Spleen (tissue), 13 donors: Measurements from ENCODE around the gene P2RY13. TPM values are rescaled to one million over a fixed set of nuclear protein-coding genes. Genes with fewer than 3 reads are reported as not detected.

Experiments used
- DNase-seq: peaks from one replicate; pipeline ENCODE4 v3.0.0-alpha.2; 2020
- H3K27ac ChIP-seq, 8 donors: fragments of 200-600 bp; sonication (generic) in 7 of 8; 1 replicate in 4 of 8; 2 replicates in 4 of 8; pipeline versions ENCODE4 v1.5.0 to v1.8.0; 2016 to 2021; ENCODE audit warnings: inconsistent platforms in 4 of 8, mild to moderate bottlenecking in 4 of 8, moderate library complexity in 1 of 8
- H3K27me3 ChIP-seq, 7 donors: fragments of 200-600 bp; sonication (generic) in 6 of 7; replicated peaks in 1 of 7; 1 replicate in 4 of 7; 2 replicates in 3 of 7; pipeline versions ENCODE4 v1.5.0 to v1.8.0; 2016 to 2021; ENCODE audit warnings: inconsistent platforms in 3 of 7, mild to moderate bottlenecking in 1 of 7
- H3K36me3 ChIP-seq, 6 donors: fragments of 200-600 bp; sonication (generic) in 5 of 6; 1 replicate in 4 of 6; 2 replicates in 2 of 6; pipeline versions ENCODE4 v1.5.0 to v1.8.0; 2016 to 2021; ENCODE audit warnings: inconsistent platforms in 2 of 6
- H3K4me1 ChIP-seq, 6 donors: fragments of 200-600 bp; sonication (generic) in 5 of 6; 1 replicate in 3 of 6; 2 replicates in 3 of 6; pipeline versions ENCODE4 v1.5.0 to v1.8.0; 2016 to 2021; ENCODE audit warnings: inconsistent platforms in 3 of 6
- H3K4me3 ChIP-seq, 8 donors: fragments of 200-600 bp; sonication (generic) in 7 of 8; 1 replicate in 4 of 8; 2 replicates in 4 of 8; pipeline versions ENCODE4 v1.5.0 to v1.8.0; 2016 to 2021; ENCODE audit warnings: inconsistent platforms in 4 of 8, mild to moderate bottlenecking in 4 of 8, moderate library complexity in 2 of 8
- H3K9me3 ChIP-seq, 8 donors: fragments of 200-600 bp; sonication (generic) in 7 of 8; 1 replicate in 4 of 8; 2 replicates in 4 of 8; pipeline versions ENCODE4 v1.5.0 to v1.8.0; 2016 to 2021; ENCODE audit warnings: inconsistent platforms in 4 of 8
- POLR2A ChIP-seq, 3 donors: fragments of 450-650 bp; IDR thresholded peaks; one replicate each; pipeline ENCODE4 v1.5.1; 2017; ENCODE audit warnings: antibody characterized with exemption in 3 of 3, mild to moderate bottlenecking in 1 of 3
- POLR2AphosphoS5 ChIP-seq, 3 donors: sonication (generic); formaldehyde crosslinking; IDR thresholded peaks; one replicate each; pipeline ENCODE4 v1.5.1; 2017; ENCODE audit warnings: antibody characterized with exemption in 3 of 3
- WGBS, 5 donors: extraction: QIAGEN DNeasy Blood & Tissue Kit in 3 of 5; methylation state at CpG; one replicate each; pipeline versions ENCODE4 v1.1.5 to v1.1.7; 2013 to 2018; 5-methylcytosine and 5-hydroxymethylcytosine counted together
- intact Hi-C: fragments of 100-400 bp; cut with DNase I; formaldehyde crosslinking; loops from one replicate; pipeline ENCODE4 v1.15.0; 2023; ENCODE audit warnings: low total_unique reads
- long read RNA-seq, 2 donors: transcript quantifications; one replicate each; lab custom pipeline, GENCODE V29; 2026
- polyA plus RNA-seq, 3 donors: library from polyadenylated mRNA; stranded (reverse); fragments of 200-250 nt; gene quantifications; one replicate each; pipeline ENCODE4 v1.2.1, GENCODE V29; 2013
- total RNA-seq, 7 donors: library from RNA; depleted of rRNA in 3 of 7; stranded (reverse); fragments of >200 nt in 3 of 7; fragmentation: NEBNext Ultra II Directional in 4 of 7; extraction: Animal tissue kit (Norgen Biotek cat#: 25700) in 4 of 7; gene quantifications; one replicate each; pipeline versions ENCODE4 v1.1.0 to v1.2.1, GENCODE V29; 2016 to 2021
- TF ChIP-seq, protein P1 (sequence below), 11 experiments: fragments of 200-600 bp in 7 of 11; fragments of 450-650 bp in 4 of 11; sonication (generic) in 4 of 11; IDR thresholded peaks in 8 of 11; conservative IDR thresholded peaks in 3 of 11; 1 replicate in 7 of 11; 2 replicates in 4 of 11; pipeline versions ENCODE4 v1.4.0 to v1.8.0; 2016 to 2021; ENCODE audit warnings: antibody characterized with exemption in 11 of 11, inconsistent platforms in 4 of 11, mild to moderate bottlenecking in 1 of 11
- donor health status: healthy with polysubstance abuse.
- donor health status: DM: no; HTN: no; CAD: no; lungs with moderate emphysema.
- donor health status: DM: no; HTN: no; CAD: no.
- donor health status: Bipolar disorder and iron deficiency.
- donor health status: healthy.
- donor health status: DM: no; HTN: no; CAD: no.
- donor health status: DM: yes; HTN: yes; CAD: no.

The P2RY13 gene
- total RNA-seq (10 to 100 TPM; 36.1 to 78.3 (median 48.9) TPM), polyA plus RNA-seq (10 to 100 TPM in 1 of 3 donors, 1 to 10 TPM in 2; 7.1 to 11.6 (median 9.6) TPM)
- long read RNA-seq, donor 1, transcript P2RY13-201 (2 exons, 2,764 nt), result major isoform, 12 of 12 reads
- long read RNA-seq, donor 1, partial matches to known transcripts, result 0 of 12 reads
- long read RNA-seq, donor 1, other reads (novel, unspliced or antisense), result 0 of 12 reads
- long read RNA-seq, donor 2, transcript P2RY13-201 (2 exons, 2,764 nt), result major isoform, 16 of 16 reads
- long read RNA-seq, donor 2, partial matches to known transcripts, result 0 of 16 reads
- long read RNA-seq, donor 2, other reads (novel, unspliced or antisense), result 0 of 16 reads

DNA sequence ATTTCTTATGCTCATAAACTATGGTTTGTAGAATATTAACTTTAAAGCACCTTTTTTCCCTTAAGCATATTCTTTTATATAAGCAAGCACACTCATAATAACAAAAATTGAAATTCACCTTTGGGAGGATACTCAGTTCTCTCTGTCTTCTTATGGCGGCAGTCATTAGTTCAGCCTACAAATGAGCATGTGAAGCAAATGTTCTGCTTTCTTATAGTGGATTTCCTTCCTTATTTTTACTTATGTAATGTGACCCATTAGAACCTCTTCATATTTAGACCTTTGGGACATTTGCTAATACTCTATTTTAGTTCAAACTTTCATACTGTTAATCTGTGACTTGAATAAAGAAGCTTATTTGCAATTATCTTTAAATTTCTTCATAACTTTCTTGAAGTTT lies at the start of gene P2RY13:
P2RY13 (minus strand) TSS at position 187 of the 400 bp plus-strand sequence; CDS start at position 166, 21 bp downstream.
- intact Hi-C loops, result no loop called here
- Histone ChIP-seq H3K27me3 (no peaks in the 10 kb centered on the region), H3K9me3 (no peaks in the 10 kb centered on the region), H3K27ac (peak within 1 kb of the TSS; percentile 1 to 90 (median 81)), H3K36me3 (no peaks in the 10 kb centered on the region), H3K4me3 (peak within 1 kb of the TSS in 7 of 8 donors; percentile 22 to 59 (median 35)), H3K4me1 (peaks cover 0 to 62% (median 0%) of the 10 kb centered on the region in 6 donors)
- no peak for DNase-seq
- TF ChIP-seq POLR2AphosphoS5 (IDR thresholded peaks at IDR 0.05) (no peak), POLR2A (IDR thresholded peaks at IDR 0.05) (peak in 1 of 3 donors; percentile 31)
- TF ChIP-seq, protein P1, sequence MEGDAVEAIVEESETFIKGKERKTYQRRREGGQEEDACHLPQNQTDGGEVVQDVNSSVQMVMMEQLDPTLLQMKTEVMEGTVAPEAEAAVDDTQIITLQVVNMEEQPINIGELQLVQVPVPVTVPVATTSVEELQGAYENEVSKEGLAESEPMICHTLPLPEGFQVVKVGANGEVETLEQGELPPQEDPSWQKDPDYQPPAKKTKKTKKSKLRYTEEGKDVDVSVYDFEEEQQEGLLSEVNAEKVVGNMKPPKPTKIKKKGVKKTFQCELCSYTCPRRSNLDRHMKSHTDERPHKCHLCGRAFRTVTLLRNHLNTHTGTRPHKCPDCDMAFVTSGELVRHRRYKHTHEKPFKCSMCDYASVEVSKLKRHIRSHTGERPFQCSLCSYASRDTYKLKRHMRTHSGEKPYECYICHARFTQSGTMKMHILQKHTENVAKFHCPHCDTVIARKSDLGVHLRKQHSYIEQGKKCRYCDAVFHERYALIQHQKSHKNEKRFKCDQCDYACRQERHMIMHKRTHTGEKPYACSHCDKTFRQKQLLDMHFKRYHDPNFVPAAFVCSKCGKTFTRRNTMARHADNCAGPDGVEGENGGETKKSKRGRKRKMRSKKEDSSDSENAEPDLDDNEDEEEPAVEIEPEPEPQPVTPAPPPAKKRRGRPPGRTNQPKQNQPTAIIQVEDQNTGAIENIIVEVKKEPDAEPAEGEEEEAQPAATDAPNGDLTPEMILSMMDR (IDR thresholded peaks at IDR 0.05 in 8 of 11, conservative IDR thresholded peaks at IDR 0.05 in 3 of 11), result no peak
- 31 to 86% (median 71%) methylated on average over 1 of the region's 1 CpG for WGBS, 5 donors

DNA sequence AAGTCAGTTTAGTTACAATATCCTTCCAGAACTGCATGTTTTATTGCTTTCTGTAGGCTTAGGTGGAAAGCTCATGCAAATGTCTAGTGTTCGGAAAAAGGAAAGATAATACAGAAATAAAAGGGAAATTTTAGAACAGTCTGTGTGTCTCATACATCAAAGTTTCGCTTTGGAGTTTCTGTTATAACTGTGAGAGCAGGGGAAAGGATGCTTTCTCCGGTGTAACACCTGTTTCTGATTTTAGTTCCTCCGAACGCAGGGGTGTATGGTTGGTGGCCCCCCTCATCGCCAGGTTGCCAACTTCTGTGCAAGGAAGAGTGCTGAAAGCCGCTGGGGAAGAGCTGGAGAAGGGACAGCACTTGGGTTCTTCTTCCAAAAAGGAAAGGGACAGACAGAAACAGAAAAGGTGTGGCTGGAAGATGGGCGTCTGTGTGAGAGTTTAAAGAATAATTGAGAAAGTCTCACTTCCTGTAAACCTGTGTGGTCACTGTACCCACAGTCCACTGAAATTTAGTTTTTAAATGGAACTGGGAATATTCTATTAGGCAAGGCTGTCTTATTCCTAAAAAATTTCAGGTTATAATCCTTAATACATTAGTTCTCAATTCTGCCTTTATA lies 48.5 kb upstream of the P2RY13 start:
- H3K9me3 ChIP-seq, result no peaks in the 10 kb centered on the region
- no peak overlapping the region for H3K4me3 ChIP-seq
- intact Hi-C loops, result no loop called here
- H3K36me3 ChIP-seq, result no peaks in the 10 kb centered on the region
- TF ChIP-seq POLR2AphosphoS5 (IDR thresholded peaks at IDR 0.05) (no peak), POLR2A (IDR thresholded peaks at IDR 0.05) (no peak)
- TF ChIP-seq, protein P1 (IDR thresholded peaks at IDR 0.05 in 8 of 11, conservative IDR thresholded peaks at IDR 0.05 in 3 of 11), result no peak
- no peak overlapping the region for H3K27ac ChIP-seq
- H3K27me3 ChIP-seq, result no peaks in the 10 kb centered on the region
- 72 to 81% (median 76%) methylated on average over 8 of the region's 8 CpGs for WGBS, 5 donors
- H3K4me1 ChIP-seq, result peaks cover 0 to 21% (median 9%) of the 10 kb centered on the region in 6 donors
- DNase-seq, result no peak

DNA sequence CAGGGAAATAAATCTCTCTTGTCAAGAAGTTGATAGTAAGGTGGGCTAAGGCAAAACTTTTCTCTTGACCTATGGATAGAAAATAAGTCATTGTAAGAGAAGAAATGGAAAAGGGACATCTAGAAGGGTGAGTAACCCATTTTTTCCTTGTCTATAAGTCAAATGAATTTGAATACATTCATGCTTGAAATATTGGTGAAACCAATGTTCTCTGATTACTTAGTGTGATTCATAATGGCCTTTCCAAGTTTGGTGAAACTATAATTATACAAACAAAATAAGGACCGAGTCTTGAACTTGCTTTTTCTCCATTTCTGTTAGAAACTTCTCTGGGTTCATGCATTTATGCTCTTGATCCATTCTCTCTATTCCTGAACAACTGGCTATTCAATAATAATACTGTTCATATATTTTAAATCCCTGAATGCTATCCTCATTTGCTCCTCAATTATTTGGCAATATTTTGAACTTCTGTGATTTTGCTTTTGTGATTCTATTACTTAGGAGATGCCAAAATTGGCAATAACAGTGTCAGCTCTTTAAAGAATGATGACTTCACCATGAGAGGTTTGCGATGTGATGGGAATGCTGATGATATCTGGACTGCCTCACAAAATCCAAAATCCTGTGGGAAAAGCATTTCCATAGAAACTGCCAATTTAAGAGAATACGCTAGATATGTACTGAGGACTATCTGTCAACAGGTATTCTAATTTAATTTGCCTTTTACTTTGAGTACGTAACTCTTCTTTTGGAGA lies 42.9 kb upstream of the P2RY13 start:
- no peak for DNase-seq
- H3K27ac ChIP-seq, result no peak overlapping the region
- WGBS, 5 donors, result 82 to 96% (median 90%) methylated on average over 4 of the region's 4 CpGs
- no peaks in the 10 kb centered on the region for H3K4me1 ChIP-seq
- no peak overlapping the region for H3K4me3 ChIP-seq
- TF ChIP-seq POLR2AphosphoS5 (IDR thresholded peaks at IDR 0.05), result no peak
- TF ChIP-seq POLR2A (IDR thresholded peaks at IDR 0.05), result no peak
- TF ChIP-seq, protein P1 (IDR thresholded peaks at IDR 0.05 in 8 of 11, conservative IDR thresholded peaks at IDR 0.05 in 3 of 11), result no peak
- no peaks in the 10 kb centered on the region for H3K36me3 ChIP-seq
- H3K27me3 ChIP-seq, result no peaks in the 10 kb centered on the region
- H3K9me3 ChIP-seq, result no peaks in the 10 kb centered on the region
- intact Hi-C loops, result no loop called here

DNA sequence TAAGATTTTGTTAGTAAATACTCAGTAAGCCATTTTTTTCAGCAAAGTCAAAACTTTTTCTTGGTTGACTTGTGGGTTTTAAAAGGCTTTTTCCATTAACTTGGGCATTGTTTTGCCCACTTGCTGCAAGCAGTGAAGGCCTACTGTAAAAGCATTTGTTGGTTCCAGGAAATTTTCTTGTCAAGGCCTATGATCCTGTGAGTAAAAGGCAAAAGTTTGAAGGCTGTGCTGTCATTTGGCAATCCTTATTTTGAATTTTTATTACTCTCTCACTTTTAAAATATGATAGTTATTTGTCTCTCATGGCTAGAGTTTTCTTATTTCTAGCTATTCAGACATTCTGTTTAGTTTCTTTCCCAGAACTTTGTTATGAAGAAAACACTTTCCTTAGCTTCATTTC lies 42.2 kb upstream of the P2RY13 start:
- Histone ChIP-seq H3K36me3 (no peaks in the 10 kb centered on the region), H3K27ac (no peak overlapping the region), H3K4me1 (no peaks in the 10 kb centered on the region), H3K27me3 (no peaks in the 10 kb centered on the region), H3K4me3 (no peak overlapping the region), H3K9me3 (no peaks in the 10 kb centered on the region)
- DNase-seq, result no peak
- TF ChIP-seq POLR2A (IDR thresholded peaks at IDR 0.05), result no peak
- TF ChIP-seq, protein P1 (IDR thresholded peaks at IDR 0.05 in 8 of 11, conservative IDR thresholded peaks at IDR 0.05 in 3 of 11), result no peak
- no peak for TF ChIP-seq POLR2AphosphoS5 (IDR thresholded peaks at IDR 0.05)
- intact Hi-C loops, result no loop called here
